ENCODE measurements around the gene DEK. TPM values are rescaled to one million over a fixed set of nuclear protein-coding genes. Genes with fewer than 3 reads are reported as not detected.

Gene DEK
- total and polyA plus RNA-seq, 8 donors: 13.8 to 34.1 (median 26.0) TPM

- no peak overlapping the region for H3K4me3 ChIP-seq
- no peaks in the 10 kb centered on the region for H3K27me3 ChIP-seq
- H3K27ac ChIP-seq: no peak overlapping the region
- H3K4me1 ChIP-seq: no peaks in the 10 kb centered on the region
- ATAC-seq (no peak), DNase-seq (no peak), FAIRE-seq (no peak)
- TF ChIP-seq CTCF (IDR thresholded peaks at IDR 0.05): no peak
- intact Hi-C loops (cut with DNase I): no loop called here
- peaks cover 0 to 4% (median 0%) of the 10 kb centered on the region in 3 donors for H3K36me3 ChIP-seq
- H3K9me3 ChIP-seq: no peaks in the 10 kb centered on the region
- WGBS, 2 donors: 94% methylated on average over 4 of the region's 4 CpGs
These were observed 77.6 kb downstream of the DEK start for GRCh38 chr6:18186540-18187250.

GRCh38 chr6:18186033-18186432 lies 78.3 kb downstream of the DEK start:
- peak in 1 of 6 donors; percentile 12 for DNase-seq
- no peak for FAIRE-seq
- peak in 2 of 4 donors; percentile 38 to 73 for ATAC-seq
- 29 to 32% methylated on average over 2 of the region's 2 CpGs for WGBS, 2 donors
- Histone ChIP-seq H3K9me3 (no peaks in the 10 kb centered on the region), H3K4me1 (no peaks in the 10 kb centered on the region), H3K4me3 (no peak overlapping the region), H3K36me3 (no peaks in the 10 kb centered on the region), H3K27ac (no peak overlapping the region), H3K27me3 (no peaks in the 10 kb centered on the region)
- no peak for TF ChIP-seq CTCF (IDR thresholded peaks at IDR 0.05)
- intact Hi-C loops (cut with DNase I): no loop called here

GRCh38 chr6:18185624-18186023 lies 78.7 kb downstream of the DEK start:
- ATAC-seq: no peak
- 57 to 65% methylated on average over 1 of the region's 1 CpG for WGBS, 2 donors
- TF ChIP-seq CTCF (IDR thresholded peaks at IDR 0.05): no peak
- Histone ChIP-seq H3K36me3 (no peaks in the 10 kb centered on the region), H3K27ac (no peak overlapping the region), H3K4me1 (no peaks in the 10 kb centered on the region), H3K9me3 (no peaks in the 10 kb centered on the region), H3K27me3 (no peaks in the 10 kb centered on the region), H3K4me3 (no peak overlapping the region)
- DNase-seq: no peak
- no peak for FAIRE-seq
- intact Hi-C loops (cut with DNase I): no loop called here

GRCh38 chr6:18183766-18184165 lies 80.6 kb downstream of the DEK start:
- intact Hi-C loops (cut with DNase I): no loop called here
- Histone ChIP-seq H3K4me3 (no peak overlapping the region), H3K27me3 (no peaks in the 10 kb centered on the region), H3K27ac (no peak overlapping the region), H3K36me3 (no peaks in the 10 kb centered on the region), H3K4me1 (no peaks in the 10 kb centered on the region), H3K9me3 (no peaks in the 10 kb centered on the region)
- ATAC-seq (peak in 1 of 4 donors; percentile 68), FAIRE-seq (no peak), DNase-seq (no peak)
- no peak for TF ChIP-seq CTCF (IDR thresholded peaks at IDR 0.05)
- WGBS, 2 donors: 36 to 44% methylated on average over 4 of the region's 4 CpGs

GRCh38 chr6:18182568-18182967 lies 81.8 kb downstream of the DEK start:
- intact Hi-C loops (cut with DNase I): no loop called here
- Histone ChIP-seq H3K36me3 (no peaks in the 10 kb centered on the region), H3K4me3 (no peak overlapping the region), H3K27me3 (no peaks in the 10 kb centered on the region), H3K4me1 (no peaks in the 10 kb centered on the region), H3K9me3 (no peaks in the 10 kb centered on the region), H3K27ac (no peak overlapping the region)
- no peak for DNase-seq
- no peak for ATAC-seq
- no peak for FAIRE-seq
- WGBS, 2 donors: 72 to 91% methylated on average over 4 of the region's 4 CpGs
- TF ChIP-seq CTCF (IDR thresholded peaks at IDR 0.05): no peak

Data from pancreas (tissue), 10 donors.